ENCODE measurements around the gene STAT5B.
"Not testable (repeated sequence)": the region's sequence is repeated elsewhere in the genome, so short reads cannot be mapped to it uniquely, and the experiment has no call there.

STAT5B gene

GRCh38 chr17:42260318-42260717 is 15.9 kb downstream of the STAT5B start:
- no peaks in the 10 kb centered on the region for H3K36me3 ChIP-seq (ENCODE audit: control insufficient read depth, insufficient read depth, low read length)
- no peak overlapping the region for H3K9ac ChIP-seq (ENCODE audit: low read depth, low read length)
- no peaks in the 10 kb centered on the region for H3K9me3 ChIP-seq (ENCODE audit: control insufficient read depth, insufficient read depth, low read length)
- no peaks in the 10 kb centered on the region for H3K27me3 ChIP-seq (ENCODE audit: control insufficient read depth, insufficient read depth, low read length)
- no peak overlapping the region for H3K27ac ChIP-seq (ENCODE audit: low read depth, low read length)
- no peaks in the 10 kb centered on the region for H3K4me1 ChIP-seq (ENCODE audit: control insufficient read depth, insufficient read depth, low read length)
- no peak overlapping the region for H3K4me3 ChIP-seq (ENCODE audit: low read depth, low read length)

GRCh38 chr17:42255445-42255844 is 20.7 kb downstream of the STAT5B start:
- H3K27ac ChIP-seq (ENCODE audit: low read depth, low read length), result no peak overlapping the region
- H3K4me1 ChIP-seq (ENCODE audit: control insufficient read depth, insufficient read depth, low read length), result no peaks in the 10 kb centered on the region; the same call in 1 of the 2 replicates

GRCh38 chr17:42253578-42253977 is 22.6 kb downstream of the STAT5B start:
- H3K9me3 ChIP-seq (ENCODE audit: control insufficient read depth, insufficient read depth, low read length), result no peaks in the 10 kb centered on the region
- no peaks in the 10 kb centered on the region for H3K36me3 ChIP-seq (ENCODE audit: control insufficient read depth, insufficient read depth, low read length)
- no peak overlapping the region for H3K9ac ChIP-seq (ENCODE audit: low read depth, low read length)
- H3K27me3 ChIP-seq (ENCODE audit: control insufficient read depth, insufficient read depth, low read length), result no peaks in the 10 kb centered on the region
- H3K27ac ChIP-seq (ENCODE audit: low read depth, low read length), result no peak overlapping the region
- H3K4me3 ChIP-seq (ENCODE audit: low read depth, low read length), result no peak overlapping the region
- H3K4me1 ChIP-seq (ENCODE audit: control insufficient read depth, insufficient read depth, low read length), result no peaks in the 10 kb centered on the region; the same call in 1 of the 2 replicates

More at GRCh38 chr17:42255445-42255844, 20.7 kb downstream of the STAT5B start:
- Histone ChIP-seq H3K9ac (ENCODE audit: low read depth, low read length) (no peak overlapping the region), H3K9me3 (ENCODE audit: control insufficient read depth, insufficient read depth, low read length) (no peaks in the 10 kb centered on the region), H3K36me3 (ENCODE audit: control insufficient read depth, insufficient read depth, low read length) (no peaks in the 10 kb centered on the region), H3K27me3 (ENCODE audit: control insufficient read depth, insufficient read depth, low read length) (no peaks in the 10 kb centered on the region), H3K4me3 (ENCODE audit: low read depth, low read length) (no peak overlapping the region)

GRCh38 chr17:42252597-42253550 is 23.3 kb downstream of the STAT5B start:
- Histone ChIP-seq H3K4me1 (ENCODE audit: control insufficient read depth, insufficient read depth, low read length) (no peaks in the 10 kb centered on the region; the same call in 1 of the 2 replicates), H3K9me3 (ENCODE audit: control insufficient read depth, insufficient read depth, low read length) (no peaks in the 10 kb centered on the region), H3K4me3 (ENCODE audit: low read depth, low read length) (no peak overlapping the region), H3K36me3 (ENCODE audit: control insufficient read depth, insufficient read depth, low read length) (no peaks in the 10 kb centered on the region), H3K27me3 (ENCODE audit: control insufficient read depth, insufficient read depth, low read length) (no peaks in the 10 kb centered on the region), H3K9ac (ENCODE audit: low read depth, low read length) (no peak overlapping the region), H3K27ac (ENCODE audit: low read depth, low read length) (no peak overlapping the region)

- Histone ChIP-seq H3K36me3 (ENCODE audit: control insufficient read depth, insufficient read depth, low read length) (no peaks in the 10 kb centered on the region), H3K27me3 (ENCODE audit: control insufficient read depth, insufficient read depth, low read length) (no peaks in the 10 kb centered on the region), H3K9me3 (ENCODE audit: control insufficient read depth, insufficient read depth, low read length) (no peaks in the 10 kb centered on the region), H3K27ac (ENCODE audit: low read depth, low read length) (no peak overlapping the region), H3K4me1 (ENCODE audit: control insufficient read depth, insufficient read depth, low read length) (no peaks in the 10 kb centered on the region; the same call in 1 of the 2 replicates), H3K4me3 (ENCODE audit: low read depth, low read length) (no peak overlapping the region), H3K9ac (ENCODE audit: low read depth, low read length) (no peak overlapping the region)
Measured at GRCh38 chr17:42251115-42251514, 25.1 kb downstream of the STAT5B start.

- Histone ChIP-seq H3K4me3 (ENCODE audit: low read depth, low read length) (no peak overlapping the region), H3K4me1 (ENCODE audit: control insufficient read depth, insufficient read depth, low read length) (no peaks in the 10 kb centered on the region; the same call in 1 of the 2 replicates), H3K27me3 (ENCODE audit: control insufficient read depth, insufficient read depth, low read length) (no peaks in the 10 kb centered on the region), H3K9ac (ENCODE audit: low read depth, low read length) (no peak overlapping the region), H3K9me3 (ENCODE audit: control insufficient read depth, insufficient read depth, low read length) (no peaks in the 10 kb centered on the region), H3K36me3 (ENCODE audit: control insufficient read depth, insufficient read depth, low read length) (no peaks in the 10 kb centered on the region), H3K27ac (ENCODE audit: low read depth, low read length) (no peak overlapping the region)
Measured at GRCh38 chr17:42249681-42250446, 26.3 kb downstream of the STAT5B start.

GRCh38 chr17:42248351-42249179 is 27.6 kb downstream of the STAT5B start:
- Histone ChIP-seq H3K27ac (ENCODE audit: low read depth, low read length) (no peak overlapping the region), H3K9ac (ENCODE audit: low read depth, low read length) (no peak overlapping the region), H3K4me3 (ENCODE audit: low read depth, low read length) (no peak overlapping the region), H3K4me1 (ENCODE audit: control insufficient read depth, insufficient read depth, low read length) (no peaks in the 10 kb centered on the region; the same call in 1 of the 2 replicates), H3K36me3 (ENCODE audit: control insufficient read depth, insufficient read depth, low read length) (no peaks in the 10 kb centered on the region), H3K27me3 (ENCODE audit: control insufficient read depth, insufficient read depth, low read length) (no peaks in the 10 kb centered on the region), H3K9me3 (ENCODE audit: control insufficient read depth, insufficient read depth, low read length) (no peaks in the 10 kb centered on the region)

GRCh38 chr17:42247734-42248133 is 28.5 kb downstream of the STAT5B start:
- H3K4me3 ChIP-seq (ENCODE audit: low read depth, low read length), result no peak overlapping the region
- no peaks in the 10 kb centered on the region for H3K27me3 ChIP-seq (ENCODE audit: control insufficient read depth, insufficient read depth, low read length)
- no peak overlapping the region for H3K9ac ChIP-seq (ENCODE audit: low read depth, low read length)
- no peaks in the 10 kb centered on the region for H3K36me3 ChIP-seq (ENCODE audit: control insufficient read depth, insufficient read depth, low read length)
- H3K27ac ChIP-seq (ENCODE audit: low read depth, low read length), result no peak overlapping the region
- H3K4me1 ChIP-seq (ENCODE audit: control insufficient read depth, insufficient read depth, low read length), result no peaks in the 10 kb centered on the region; the same call in 1 of the 2 replicates
- H3K9me3 ChIP-seq (ENCODE audit: control insufficient read depth, insufficient read depth, low read length), result no peaks in the 10 kb centered on the region

- Histone ChIP-seq H3K36me3 (ENCODE audit: control insufficient read depth, insufficient read depth, low read length) (no peaks in the 10 kb centered on the region), H3K27me3 (ENCODE audit: control insufficient read depth, insufficient read depth, low read length) (no peaks in the 10 kb centered on the region), H3K27ac (ENCODE audit: low read depth, low read length) (no peak overlapping the region), H3K4me3 (ENCODE audit: low read depth, low read length) (no peak overlapping the region), H3K9ac (ENCODE audit: low read depth, low read length) (no peak overlapping the region), H3K9me3 (ENCODE audit: control insufficient read depth, insufficient read depth, low read length) (no peaks in the 10 kb centered on the region), H3K4me1 (ENCODE audit: control insufficient read depth, insufficient read depth, low read length) (no peaks in the 10 kb centered on the region; the same call in 1 of the 2 replicates)
Measured at GRCh38 chr17:42246515-42246914, 29.7 kb downstream of the STAT5B start.

- H3K9ac ChIP-seq (ENCODE audit: low read depth, low read length); H3K36me3 ChIP-seq (ENCODE audit: control insufficient read depth, insufficient read depth, low read length); H3K9me3 ChIP-seq (ENCODE audit: control insufficient read depth, insufficient read depth, low read length); H3K27me3 ChIP-seq (ENCODE audit: control insufficient read depth, insufficient read depth, low read length); H3K4me3 ChIP-seq (ENCODE audit: low read depth, low read length); H3K27ac ChIP-seq (ENCODE audit: low read depth, low read length); H3K4me1 ChIP-seq (ENCODE audit: control insufficient read depth, insufficient read depth, low read length): not testable (repeated sequence)
Measured at GRCh38 chr17:42245183-42245582, 31.0 kb downstream of the STAT5B start.

Data from HUES48 (cell line).